Measurements from ENCODE around the gene DHFR2. TPM values are rescaled to one million over a fixed set of nuclear protein-coding genes. Genes with fewer than 3 reads are reported as not detected.

Gene DHFR2
- polyA plus RNA-seq, 1 of the 3 experiments (the other 2 are of a cell fraction) = 1.3 TPM

- ChIA-PET POLR2A (interaction anchor here (0.6 kb wide), 1 partner anchor 109 kb away, joined by 3 read pairs; no protein-coding TSS in a partner anchor), CTCF (interaction anchor here (1.0 to 1.9 kb wide), 3 partner anchors 27 to 186 kb away, joined by 3 to 6 read pairs (median 4); no protein-coding TSS in a partner anchor)
- H3K4me2 ChIP-seq = peak overlapping the region; percentile 75
- H3F3A ChIP-seq (replicated peaks; ENCODE audit: insufficient read depth) = peaks cover 17% of the 10 kb centered on the region
- H3K79me2 ChIP-seq (ENCODE audit: insufficient read depth) = peaks cover 19% of the 10 kb centered on the region; the same call in 1 of the 2 replicates
- peaks cover 19 to 26% of the 10 kb centered on the region in 2 experiments for H3K36me3 ChIP-seq (replicated peaks in 1 of 2; ENCODE audit: control insufficient read depth in 1 of 2, insufficient read depth in 2 of 2, low read length in 1 of 2)
- TF ChIP-seq, protein P1, sequence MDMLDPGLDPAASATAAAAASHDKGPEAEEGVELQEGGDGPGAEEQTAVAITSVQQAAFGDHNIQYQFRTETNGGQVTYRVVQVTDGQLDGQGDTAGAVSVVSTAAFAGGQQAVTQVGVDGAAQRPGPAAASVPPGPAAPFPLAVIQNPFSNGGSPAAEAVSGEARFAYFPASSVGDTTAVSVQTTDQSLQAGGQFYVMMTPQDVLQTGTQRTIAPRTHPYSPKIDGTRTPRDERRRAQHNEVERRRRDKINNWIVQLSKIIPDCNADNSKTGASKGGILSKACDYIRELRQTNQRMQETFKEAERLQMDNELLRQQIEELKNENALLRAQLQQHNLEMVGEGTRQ (IDR thresholded peaks at IDR 0.05; ENCODE audit: borderline replicate concordance, low read depth, low read length) = no peak
- TF ChIP-seq ZBTB33 (IDR thresholded peaks at IDR 0.05; ENCODE audit: borderline replicate concordance, low read depth) (no peak), SIN3A (IDR thresholded peaks at IDR 0.05; ENCODE audit: borderline replicate concordance, low read depth, low read length) (no peak), POLR2AphosphoS5 (IDR thresholded peaks at IDR 0.05; ENCODE audit: low read depth, low read length) (no peak)
- TF ChIP-seq, protein P2, sequence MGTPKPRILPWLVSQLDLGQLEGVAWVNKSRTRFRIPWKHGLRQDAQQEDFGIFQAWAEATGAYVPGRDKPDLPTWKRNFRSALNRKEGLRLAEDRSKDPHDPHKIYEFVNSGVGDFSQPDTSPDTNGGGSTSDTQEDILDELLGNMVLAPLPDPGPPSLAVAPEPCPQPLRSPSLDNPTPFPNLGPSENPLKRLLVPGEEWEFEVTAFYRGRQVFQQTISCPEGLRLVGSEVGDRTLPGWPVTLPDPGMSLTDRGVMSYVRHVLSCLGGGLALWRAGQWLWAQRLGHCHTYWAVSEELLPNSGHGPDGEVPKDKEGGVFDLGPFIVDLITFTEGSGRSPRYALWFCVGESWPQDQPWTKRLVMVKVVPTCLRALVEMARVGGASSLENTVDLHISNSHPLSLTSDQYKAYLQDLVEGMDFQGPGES (IDR thresholded peaks at IDR 0.05; ENCODE audit: low read depth, low read length) = no peak
- WGBS (ENCODE audit: low lambda C conversion rate) = 52% methylated on average over 6 of the region's 6 CpGs
- H3K27me3 ChIP-seq (ENCODE audit: insufficient read depth) = no peaks in the 10 kb centered on the region
- H4K20me1 ChIP-seq (ENCODE audit: insufficient read depth) = no peaks in the 10 kb centered on the region
- peaks cover 0 to 2% of the 10 kb centered on the region in 2 experiments; a peak in 2 of 4 replicates for H3K4me1 ChIP-seq (ENCODE audit: control insufficient read depth in 1 of 2, insufficient read depth in 2 of 2, low read depth in 1 of 2, low read length in 1 of 2)
- peak overlapping the region; percentile 97; the same call in 1 of the 2 replicates for H3K9ac ChIP-seq
- no peak for DNase-seq
- no peaks in the 10 kb centered on the region for H3K9me2 ChIP-seq
- peak overlapping the region; percentile 80 to 86; a peak in 3 of 4 replicates for H3K4me3 ChIP-seq (ENCODE audit: low read depth in 2 of 2, low read length in 1 of 2)
- H2AFZ ChIP-seq (ENCODE audit: low read depth) = peak overlapping the region; percentile 93
- H3K27ac ChIP-seq (ENCODE audit: low read depth in 2 of 2, low read length in 1 of 2) = peak overlapping the region; percentile 28 to 98; a peak in 2 of 4 replicates
- H3K9me3 ChIP-seq = no peaks in the 10 kb centered on the region
Observed at GRCh38 chr3:94064243-94064860, 1.6 kb upstream of the DHFR2 start.

- H3K27me3 ChIP-seq (ENCODE audit: insufficient read depth) = no peaks in the 10 kb centered on the region
- WGBS (ENCODE audit: low lambda C conversion rate) = 8% methylated on average over 17 of the region's 17 CpGs
- H3K27ac ChIP-seq (ENCODE audit: low read depth in 2 of 2, low read length in 1 of 2) = peak overlapping the region; percentile 98 to 99
- TF ChIP-seq TEAD4 (IDR thresholded peaks at IDR 0.05; ENCODE audit: borderline replicate concordance, insufficient read depth) (no peak), EP300 (IDR thresholded peaks at IDR 0.05; ENCODE audit: borderline replicate concordance in 1 of 2, low read depth in 1 of 2, low read length in 1 of 2) (no peak), REST (IDR thresholded peaks at IDR 0.05; ENCODE audit: low read depth, low read length) (no peak), ZBTB33 (IDR thresholded peaks at IDR 0.05; ENCODE audit: borderline replicate concordance, low read depth) (no peak), MXI1 (IDR thresholded peaks at IDR 0.05; ENCODE audit: low read depth, low read length) (peak; percentile 10; the same call in 1 of the 2 replicates)
- TF ChIP-seq, protein P1 (IDR thresholded peaks at IDR 0.05; ENCODE audit: borderline replicate concordance, low read depth, low read length) = no peak
- peak overlapping the region; percentile 80 to 86 for H3K4me3 ChIP-seq (ENCODE audit: low read depth in 2 of 2, low read length in 1 of 2)
- H4K20me1 ChIP-seq (ENCODE audit: insufficient read depth) = no peaks in the 10 kb centered on the region
- DNase-seq = no peak
- ChIA-PET CTCF (interaction anchor here (0.7 to 1.9 kb wide), 6 partner anchors 9 to 158 kb away, joined by 3 to 6 read pairs (median 4); no protein-coding TSS in a partner anchor), POLR2A (interaction anchor here (0.6 to 1.8 kb wide), 3 partner anchors 38 to 90 kb away, joined by 3 to 6 read pairs (median 3); partner anchors contain the start of gene PROS1)
- H3K4me2 ChIP-seq = peak overlapping the region; percentile 75
- H3K9ac ChIP-seq = peak overlapping the region; percentile 97
- peaks cover 17% of the 10 kb centered on the region for H3F3A ChIP-seq (replicated peaks; ENCODE audit: insufficient read depth)
- peaks cover 19% of the 10 kb centered on the region; the same call in 1 of the 2 replicates for H3K79me2 ChIP-seq (ENCODE audit: insufficient read depth)
- no peaks in the 10 kb centered on the region for H3K9me2 ChIP-seq
- no peaks in the 10 kb centered on the region for H3K9me3 ChIP-seq
- H3K4me1 ChIP-seq (ENCODE audit: control insufficient read depth in 1 of 2, insufficient read depth in 2 of 2, low read depth in 1 of 2, low read length in 1 of 2) = peaks cover 0 to 2% of the 10 kb centered on the region in 2 experiments; a peak in 2 of 4 replicates
- peaks cover 19 to 31% of the 10 kb centered on the region in 2 experiments for H3K36me3 ChIP-seq (replicated peaks in 1 of 2; ENCODE audit: control insufficient read depth in 1 of 2, insufficient read depth in 2 of 2, low read length in 1 of 2)
- H2AFZ ChIP-seq (ENCODE audit: low read depth) = peak overlapping the region; percentile 93
Observed at GRCh38 chr3:94063496-94064119, 892 bp upstream of the DHFR2 start.

Measured in SK-N-SH (cell line).